GM18868 (cell line): ENCODE data around the gene MC5R.
"Not testable (repeated sequence)": the region's sequence is repeated elsewhere in the genome, so short reads cannot be mapped to it uniquely, and the experiment has no call there.

Experiments used
- ATAC-seq: cut with Tn5 transposase; IDR thresholded peaks from one replicate; pipeline ENCODE4 v1.9.1; 2021; ENCODE audit warnings: mild to moderate bottlenecking, moderate library complexity; ENCODE audit not compliant: unreplicated experiment

MC5R gene

GRCh38 chr18:13836559-13836958, 12.6 kb downstream of the MC5R start:
- no peak for ATAC-seq

GRCh38 chr18:13849791-13850190, 25.8 kb downstream of the MC5R start:
- no peak for ATAC-seq

- not testable (repeated sequence) for ATAC-seq
Measured at GRCh38 chr18:13862898-13863297, 38.9 kb downstream of the MC5R start.

GRCh38 chr18:13868501-13869271, 44.7 kb downstream of the MC5R start:
- no peak for ATAC-seq

GRCh38 chr18:13871701-13872100, 47.8 kb downstream of the MC5R start:
- no peak for ATAC-seq

- no peak for ATAC-seq
Measured at GRCh38 chr18:13872373-13872772, 48.4 kb downstream of the MC5R start.

- ATAC-seq: no peak
Measured at GRCh38 chr18:13872932-13873331, 49.0 kb downstream of the MC5R start.

GRCh38 chr18:13874558-13874957, 50.6 kb downstream of the MC5R start:
- ATAC-seq: no peak
